ENCODE measurements around the gene PPFIBP1.
"Not testable (repeated sequence)": the region's sequence is repeated elsewhere in the genome, so short reads cannot be mapped to it uniquely, and the experiment has no call there.

Gene PPFIBP1

DNA sequence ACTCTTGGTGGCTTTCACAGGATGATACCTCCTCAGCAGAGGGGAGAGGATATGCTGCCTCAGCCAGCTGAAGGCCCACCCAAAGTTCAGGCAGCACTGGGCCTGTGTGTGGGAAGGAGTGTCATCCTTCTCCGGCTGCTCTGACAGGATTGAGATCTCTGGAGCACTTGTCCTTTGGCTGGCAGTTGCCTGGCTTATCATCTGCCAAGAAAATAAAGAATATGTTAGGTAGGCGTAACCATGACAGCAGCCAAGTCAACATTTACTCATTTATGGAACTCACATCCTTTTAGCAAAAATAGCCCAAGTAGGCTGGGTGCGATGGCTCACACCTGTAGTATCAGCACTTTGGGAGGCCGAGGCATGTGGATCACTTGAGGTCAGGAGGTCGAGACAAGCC lies 68.5 kb downstream of the PPFIBP1 start:
- no peak for DNase-seq (ENCODE audit: low spot score)

DNA sequence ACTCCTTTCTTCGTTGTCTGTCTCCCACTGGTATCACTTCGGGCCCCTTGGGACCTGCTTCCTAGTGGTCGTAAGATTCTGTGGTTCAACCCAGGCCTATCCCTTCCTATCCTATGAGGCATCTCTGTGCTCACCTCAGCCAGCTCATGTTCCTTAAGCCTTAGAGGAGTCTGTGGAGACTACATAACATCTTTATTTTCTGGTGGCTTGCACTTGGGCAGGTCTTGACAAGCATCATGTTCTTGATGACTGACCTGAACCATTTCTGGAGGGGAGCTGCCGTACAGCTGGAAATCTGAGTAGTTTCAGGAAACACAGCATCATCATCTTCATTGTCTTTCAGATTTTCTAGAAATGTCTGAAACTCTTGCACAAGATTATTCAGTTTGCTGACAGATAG lies 69.3 kb downstream of the PPFIBP1 start:
- DNase-seq (ENCODE audit: low spot score) = no peak

DNA sequence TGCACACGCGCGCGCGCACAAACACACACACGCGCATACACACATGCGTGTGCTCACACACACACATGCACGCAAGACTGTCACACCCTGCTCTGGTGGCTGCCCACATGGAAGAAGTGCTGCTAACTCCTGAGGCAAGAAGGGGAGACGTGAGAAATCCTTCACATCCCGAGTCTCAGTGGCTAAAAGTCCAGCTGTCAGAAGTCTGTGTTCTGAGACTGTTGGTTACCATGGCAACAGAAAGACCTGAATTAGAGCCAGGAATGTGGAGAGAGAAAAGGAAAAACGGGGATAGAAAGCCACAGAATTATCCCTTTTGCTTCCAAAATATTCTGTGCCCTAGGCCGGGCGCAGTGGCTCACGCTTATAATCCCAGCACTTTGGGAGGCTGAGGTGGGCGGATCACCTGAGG lies 71.2 kb downstream of the PPFIBP1 start:
- peak; percentile 33 for DNase-seq (ENCODE audit: low spot score)

DNA sequence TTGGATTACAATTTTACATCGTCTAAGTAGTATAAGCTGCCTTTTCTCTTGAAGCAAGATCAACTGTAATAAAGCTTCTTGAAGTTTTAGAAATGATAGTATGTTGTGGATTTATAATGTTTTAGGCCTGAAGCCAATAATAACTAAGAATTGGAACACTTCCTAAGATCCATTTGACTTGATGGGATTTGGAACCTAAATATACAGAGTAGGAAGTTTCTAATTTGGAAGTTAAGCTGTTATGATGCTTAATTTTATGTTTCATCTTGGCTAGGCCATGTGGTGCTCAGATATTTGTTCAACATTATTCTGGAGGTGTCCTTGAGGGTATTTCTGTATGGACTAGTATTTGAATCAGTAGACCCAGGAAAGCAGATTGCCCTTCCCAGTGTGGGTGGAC lies 74.9 kb downstream of the PPFIBP1 start:
- DNase-seq (ENCODE audit: low spot score) = not testable (repeated sequence)

DNA sequence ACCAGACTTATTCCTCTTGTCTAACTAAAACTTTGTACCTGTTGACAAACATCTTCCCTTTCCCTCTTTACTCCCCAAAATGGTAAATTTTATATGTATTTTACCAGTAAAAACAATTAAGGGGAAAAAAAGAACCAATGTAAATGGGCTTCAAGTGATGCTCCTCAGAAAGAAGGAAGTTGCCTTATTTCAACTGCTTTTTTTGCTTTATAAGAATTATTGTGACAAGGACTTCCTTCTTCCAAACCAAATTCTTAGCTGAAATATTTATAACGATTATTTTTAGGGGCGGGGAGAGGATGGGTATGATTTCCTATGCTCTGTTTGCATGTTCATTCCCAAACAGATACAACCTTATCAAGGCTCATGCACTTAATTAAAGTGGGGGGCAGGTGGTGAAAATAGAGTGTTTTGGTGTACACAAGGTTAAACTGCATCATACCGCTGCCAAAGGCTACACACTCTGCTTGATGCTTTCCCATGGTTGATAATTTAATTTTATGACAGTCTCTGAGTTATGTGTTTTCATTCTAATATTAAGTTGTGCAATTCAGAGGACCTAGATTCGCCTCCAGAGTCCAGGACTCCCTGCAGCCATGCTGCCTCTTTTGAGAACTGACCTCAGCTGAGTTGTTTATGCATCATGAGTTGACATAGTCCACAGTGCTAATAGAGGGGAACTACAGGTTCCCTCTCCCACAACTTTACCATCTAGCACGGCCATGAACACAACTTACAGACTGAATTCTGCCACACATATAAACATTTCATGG lies 77.2 kb downstream of the PPFIBP1 start:
- not testable (repeated sequence) for DNase-seq (ENCODE audit: low spot score)

DNA sequence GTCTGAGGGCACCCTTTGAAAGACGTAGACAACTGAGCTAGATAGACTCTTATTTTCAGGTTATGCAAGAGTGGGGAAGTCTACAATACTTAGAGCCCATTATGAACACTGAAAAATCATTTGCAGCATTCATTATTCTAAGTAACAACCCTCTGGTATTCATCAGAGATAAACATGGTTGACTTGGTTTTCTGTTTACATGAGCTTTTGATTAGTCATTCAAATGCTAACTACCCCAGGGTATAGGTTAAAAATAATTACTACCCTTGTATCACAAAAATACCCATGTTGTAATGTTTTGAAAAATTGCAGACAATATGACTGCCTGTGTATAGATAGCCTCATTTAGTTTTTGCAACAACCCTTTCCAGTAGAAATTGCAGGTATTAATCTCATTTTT lies 78.5 kb downstream of the PPFIBP1 start:
- no peak for DNase-seq (ENCODE audit: low spot score)

DNA sequence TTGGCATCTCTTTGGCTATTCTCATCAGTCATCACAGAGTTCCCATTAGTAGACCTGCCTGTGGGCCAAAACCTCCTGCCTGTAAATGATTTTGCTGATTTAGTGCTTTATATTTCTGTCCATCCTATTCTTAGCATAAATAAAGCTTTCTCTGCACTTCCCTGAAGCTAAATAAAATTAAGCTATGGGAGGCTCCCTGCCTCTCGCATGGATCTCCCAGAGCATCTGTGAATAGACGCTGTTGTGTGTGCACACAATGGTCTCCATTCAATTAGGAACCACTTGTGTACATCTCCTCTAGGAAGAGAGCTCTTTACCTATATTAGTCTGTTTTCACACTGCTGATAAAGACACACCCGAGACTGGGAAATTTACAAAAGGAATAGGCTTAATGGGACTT lies 80.4 kb downstream of the PPFIBP1 start:
- DNase-seq (ENCODE audit: low spot score) = no peak

DNA sequence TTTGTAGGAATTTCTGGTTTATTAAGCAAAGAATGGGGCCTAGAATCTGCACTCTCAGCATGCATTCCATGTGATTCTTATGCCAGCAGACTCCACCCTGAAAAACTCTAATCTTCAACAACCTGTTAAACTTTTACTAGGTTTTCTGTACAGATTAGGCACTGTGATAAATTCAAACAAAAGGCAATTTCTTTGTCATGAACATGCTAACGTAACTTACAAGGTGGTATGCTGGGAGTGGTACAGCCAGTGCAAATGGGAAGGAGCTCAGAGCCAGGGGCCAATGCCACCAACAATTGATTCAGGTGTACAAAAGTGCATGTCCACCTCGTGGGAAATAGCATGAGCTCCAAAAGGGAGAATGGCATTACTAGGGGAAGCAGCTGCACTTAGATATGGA lies 83.0 kb downstream of the PPFIBP1 start:
- no peak for DNase-seq (ENCODE audit: low spot score)

DNA sequence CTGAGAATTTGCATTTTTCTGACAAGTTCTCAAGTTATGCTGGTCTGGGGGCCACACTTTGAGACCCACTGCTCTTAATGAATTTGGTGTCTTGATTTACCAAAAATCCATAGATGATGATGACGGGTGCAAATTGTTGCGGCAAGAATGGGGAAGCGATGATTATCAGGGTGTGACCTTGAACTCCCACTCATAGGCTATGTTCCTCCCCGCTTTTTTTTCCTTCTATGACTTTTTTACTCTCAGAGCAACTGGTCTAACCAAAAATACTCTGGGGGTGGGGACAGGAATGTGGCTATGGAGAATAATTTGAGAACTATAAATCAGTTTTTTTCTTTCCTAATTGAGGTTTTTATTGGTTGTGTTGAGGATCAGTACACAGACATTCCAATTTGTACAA lies 83.6 kb downstream of the PPFIBP1 start:
- no peak for DNase-seq (ENCODE audit: low spot score)

DNA sequence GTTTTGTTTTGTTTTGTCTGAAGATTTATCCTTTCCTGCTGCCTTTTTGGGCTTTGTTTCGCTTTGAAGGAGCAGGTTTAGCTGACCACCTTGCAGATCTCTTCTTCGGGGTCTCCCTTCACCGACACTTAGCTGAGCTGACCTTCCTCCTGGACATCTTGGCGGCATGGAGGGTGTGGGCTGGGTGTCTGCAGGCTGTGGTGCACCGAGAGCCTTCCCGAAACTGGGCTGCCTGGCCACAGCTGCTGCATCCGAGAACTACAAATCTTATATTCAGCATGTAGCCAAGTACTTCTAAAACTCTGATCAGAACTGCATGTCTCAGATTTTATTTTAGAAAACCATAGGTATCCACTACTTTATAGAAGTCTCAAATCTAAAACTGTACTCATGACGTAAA lies 84.9 kb downstream of the PPFIBP1 start:
- DNase-seq (ENCODE audit: low spot score) = no peak

DNA sequence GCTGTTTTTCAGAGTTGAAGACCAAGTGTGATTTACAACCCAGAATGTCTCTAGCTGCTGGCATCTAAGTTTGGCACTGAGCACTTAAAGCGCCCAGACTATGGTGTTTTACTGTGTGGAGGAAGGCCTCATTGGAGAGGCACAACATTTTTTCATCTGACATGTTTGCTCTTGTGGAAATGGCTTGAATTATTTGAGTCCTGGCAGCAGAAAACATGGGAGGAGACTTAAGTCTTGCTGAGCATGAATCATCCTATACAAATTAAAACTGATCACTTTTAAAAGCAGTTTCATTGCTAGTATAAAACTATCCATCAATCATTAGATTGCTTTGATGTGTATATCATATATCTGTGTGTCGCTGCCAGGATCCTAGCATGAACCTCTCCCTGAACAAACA lies 86.4 kb downstream of the PPFIBP1 start:
- DNase-seq (ENCODE audit: low spot score) = no peak

DNA sequence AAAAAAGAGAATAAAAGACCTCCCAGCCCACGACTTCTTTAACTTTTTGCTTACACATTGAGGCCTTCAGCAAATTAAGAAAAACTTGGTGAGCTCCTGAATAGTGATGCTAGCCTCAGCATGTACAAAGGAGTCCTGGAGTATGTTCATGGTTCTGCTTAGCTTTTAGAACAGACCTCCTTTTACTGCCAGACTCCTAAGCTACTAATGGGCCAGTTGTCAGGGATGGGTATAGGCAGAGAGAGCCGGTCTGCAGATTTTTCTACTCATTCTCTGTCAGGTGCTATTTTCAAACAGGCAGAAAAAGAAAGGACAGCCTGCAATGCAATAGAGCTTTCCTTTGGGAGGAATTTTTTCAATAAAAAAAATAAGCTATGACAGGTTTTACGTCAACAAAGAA lies 90.4 kb downstream of the PPFIBP1 start:
- DNase-seq (ENCODE audit: low spot score) = no peak

DNA sequence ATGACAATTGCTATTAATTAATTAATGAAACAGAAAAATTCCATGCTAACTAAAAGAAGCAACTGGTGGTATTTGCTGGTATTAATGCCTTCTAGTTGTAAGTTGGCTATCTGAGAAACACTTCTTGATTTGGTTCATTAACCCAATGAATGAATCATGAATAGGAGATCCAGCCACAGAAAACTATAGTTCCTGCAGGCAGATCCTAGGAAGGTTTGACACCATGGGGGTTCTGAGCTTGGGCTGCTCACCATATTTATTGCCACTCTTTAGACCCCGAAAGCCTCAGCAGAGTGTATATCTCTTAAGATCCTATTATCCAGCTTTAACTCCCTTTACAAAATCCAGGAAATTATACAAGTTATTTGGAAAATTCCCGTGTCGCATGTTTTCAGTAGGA lies 90.9 kb downstream of the PPFIBP1 start:
- no peak for DNase-seq (ENCODE audit: low spot score)

DNA sequence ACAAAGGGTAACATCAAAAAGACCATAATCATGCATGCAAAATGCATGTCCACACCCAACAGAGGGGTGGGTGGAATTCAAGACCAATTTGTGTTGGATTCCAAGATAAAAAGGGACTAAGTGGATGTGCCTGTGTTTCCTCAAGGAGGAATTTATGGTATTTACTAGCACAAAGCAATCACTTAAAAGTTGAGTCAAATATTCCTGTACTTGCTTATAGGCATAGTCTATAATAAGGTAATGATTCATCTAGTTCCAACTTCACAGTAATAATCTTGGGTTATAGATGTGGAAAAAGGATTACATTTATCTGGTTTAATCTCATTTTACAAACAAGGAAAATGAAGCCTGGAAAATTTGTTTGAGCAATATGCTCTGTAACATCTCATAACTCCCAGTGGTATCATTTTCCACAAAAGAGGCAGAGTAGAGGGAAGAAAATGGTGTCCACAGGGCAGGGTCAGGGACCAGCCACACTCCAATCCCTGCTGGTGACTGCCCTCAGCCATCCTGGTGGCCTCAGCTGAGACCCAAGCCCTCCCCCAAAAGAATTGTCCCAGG lies 91.4 kb downstream of the PPFIBP1 start:
- DNase-seq (ENCODE audit: low spot score) = no peak

DNA sequence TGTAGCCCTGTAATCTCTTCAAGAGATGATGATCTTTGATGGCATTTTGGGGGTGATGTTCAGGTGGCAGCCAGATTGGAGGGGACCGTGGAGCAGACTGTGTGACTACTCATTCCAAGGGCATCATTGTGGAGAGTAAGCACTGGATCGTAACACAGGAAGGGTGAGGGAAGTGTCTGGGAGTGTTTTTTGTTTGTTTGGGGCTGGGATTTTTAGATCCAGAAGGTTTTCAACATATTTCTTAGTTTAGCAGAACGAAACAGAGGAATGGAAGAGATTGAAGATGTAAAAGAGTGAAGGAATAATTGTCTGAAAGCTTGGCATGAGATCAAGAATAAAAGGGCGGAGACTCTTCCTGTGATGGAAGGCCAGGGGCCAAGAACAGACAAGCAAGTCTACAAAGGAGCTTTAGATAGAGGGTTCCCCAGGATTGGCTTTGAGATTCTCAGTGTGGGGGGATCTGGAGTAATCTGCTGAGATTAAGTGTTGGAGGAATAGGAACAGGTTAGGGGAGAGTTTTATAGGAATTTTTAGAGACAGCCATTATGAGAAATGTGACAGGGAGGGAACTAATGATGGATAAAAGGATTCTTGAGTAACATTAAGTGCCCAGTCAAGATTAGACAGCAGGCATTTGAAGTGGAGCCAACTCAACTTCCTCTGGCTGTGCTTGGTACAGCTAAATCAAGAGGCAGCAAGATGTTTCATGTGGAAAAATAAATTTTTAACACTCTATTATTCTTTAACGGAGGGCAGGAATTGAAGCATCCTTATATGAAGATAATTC lies 92.5 kb downstream of the PPFIBP1 start:
- DNase-seq (ENCODE audit: low spot score) = no peak

DNA sequence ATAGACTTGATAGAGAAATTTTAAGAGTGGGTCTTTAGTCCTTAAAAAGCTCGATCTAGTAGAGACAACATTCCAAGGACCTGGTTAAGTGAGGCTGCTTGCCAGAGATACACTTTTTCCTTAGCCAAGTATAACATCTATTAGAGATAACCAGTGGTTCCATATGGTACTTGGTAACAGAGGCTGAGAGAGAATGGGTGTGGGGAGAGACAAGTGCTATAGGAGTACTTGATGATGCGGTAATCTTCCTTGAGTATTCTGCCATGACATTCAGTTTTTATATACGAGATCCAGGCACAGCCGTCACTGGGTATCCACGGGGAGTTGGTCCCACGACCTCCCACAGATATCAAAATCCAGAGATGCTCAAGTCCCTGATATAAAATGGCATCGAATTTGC lies 94.8 kb downstream of the PPFIBP1 start:
- DNase-seq (ENCODE audit: low spot score) = no peak

DNA sequence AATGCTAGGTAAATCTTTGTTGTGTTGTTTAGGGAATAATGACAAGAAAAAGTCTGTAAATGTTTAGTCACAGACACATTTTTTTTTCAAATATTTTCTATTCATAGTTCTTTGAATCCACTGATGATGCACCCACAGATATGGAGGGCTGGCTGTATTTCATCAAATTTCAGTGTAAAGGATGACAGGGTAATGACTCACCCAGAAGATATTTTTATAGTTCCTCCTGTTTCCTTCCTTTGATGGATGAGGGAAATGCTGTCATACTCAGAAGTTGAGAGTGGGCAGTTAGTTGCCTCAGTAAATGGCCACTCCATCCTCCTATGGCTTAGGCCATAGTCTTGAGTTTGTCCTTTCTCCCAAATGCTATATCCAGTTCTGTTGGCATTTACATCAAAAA lies 95.3 kb downstream of the PPFIBP1 start:
- DNase-seq (ENCODE audit: low spot score) = no peak

DNA sequence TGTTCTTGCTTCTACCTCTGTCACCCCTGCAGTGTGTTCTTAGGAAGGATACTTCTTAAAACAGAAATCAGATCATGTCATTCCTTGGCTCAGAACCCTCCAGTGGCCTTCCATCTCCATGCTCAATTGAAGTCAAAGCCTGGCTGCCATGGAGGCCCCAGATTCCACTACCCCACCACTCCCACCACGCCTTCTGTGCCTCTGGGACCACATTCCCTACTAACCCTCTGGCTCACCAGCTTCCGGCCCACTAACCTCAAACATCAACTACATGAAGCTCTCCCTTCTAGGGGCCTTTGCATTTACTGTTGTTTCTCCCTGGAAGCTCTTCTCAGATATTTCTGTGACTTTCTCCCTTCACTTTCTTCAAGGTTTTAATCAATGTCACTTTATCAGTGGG lies 96.1 kb downstream of the PPFIBP1 start:
- no peak for DNase-seq (ENCODE audit: low spot score)

DNA sequence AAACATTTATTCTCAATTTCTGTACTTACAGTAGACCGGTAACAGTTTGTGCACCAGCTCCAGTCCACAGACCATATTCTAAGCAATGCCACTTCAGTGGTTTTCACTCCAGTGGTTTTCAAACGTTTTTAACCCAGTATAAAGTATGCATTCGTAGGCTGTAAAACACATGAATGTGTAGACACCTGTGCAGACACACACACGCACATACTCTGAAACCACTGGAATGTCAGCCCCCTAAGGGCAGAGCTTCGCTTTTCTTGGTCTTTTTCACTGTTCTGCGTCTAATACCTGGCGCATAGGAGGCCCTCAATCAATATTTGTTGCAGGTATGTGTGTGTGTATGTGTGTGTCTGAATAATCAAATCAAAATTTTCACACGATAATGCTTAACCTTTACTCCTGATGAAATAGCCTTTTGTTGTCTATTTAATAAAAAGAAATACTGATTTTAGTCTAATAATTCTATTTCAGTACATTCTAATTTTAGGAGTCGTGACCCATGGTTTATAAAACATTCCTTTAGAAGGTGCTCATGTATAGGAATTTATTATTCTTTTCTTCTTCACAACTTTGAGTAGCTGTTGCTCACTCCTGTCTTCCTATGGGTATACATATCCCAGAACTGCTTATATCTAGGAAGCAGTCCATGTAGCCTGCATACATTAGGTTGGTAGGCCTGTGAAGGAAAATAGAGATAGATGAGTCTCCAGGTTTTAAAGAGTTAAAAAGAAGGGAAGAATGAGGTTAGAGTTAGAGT lies 98.6 kb downstream of the PPFIBP1 start:
- no peak for DNase-seq (ENCODE audit: low spot score)

DNA sequence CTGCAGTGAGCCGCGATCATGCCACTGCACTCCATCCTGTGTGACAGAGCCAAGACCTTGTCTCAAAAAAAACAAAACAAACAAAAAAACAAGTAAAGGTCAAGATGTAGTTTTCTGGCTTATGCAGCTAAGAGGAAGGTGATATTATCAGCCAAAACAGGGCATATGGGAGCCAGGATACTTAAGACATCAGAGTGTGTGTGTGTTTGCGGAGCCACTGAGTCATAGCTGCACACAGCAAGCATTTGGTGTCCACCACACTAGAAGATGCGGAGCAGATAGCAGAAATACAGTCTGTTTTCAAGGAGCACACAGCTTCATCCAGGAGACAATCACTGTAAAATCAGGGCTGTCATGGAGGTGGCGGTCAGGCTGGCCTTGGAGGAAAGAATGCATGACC lies 99.6 kb downstream of the PPFIBP1 start:
- DNase-seq (ENCODE audit: low spot score) = no peak

DNA sequence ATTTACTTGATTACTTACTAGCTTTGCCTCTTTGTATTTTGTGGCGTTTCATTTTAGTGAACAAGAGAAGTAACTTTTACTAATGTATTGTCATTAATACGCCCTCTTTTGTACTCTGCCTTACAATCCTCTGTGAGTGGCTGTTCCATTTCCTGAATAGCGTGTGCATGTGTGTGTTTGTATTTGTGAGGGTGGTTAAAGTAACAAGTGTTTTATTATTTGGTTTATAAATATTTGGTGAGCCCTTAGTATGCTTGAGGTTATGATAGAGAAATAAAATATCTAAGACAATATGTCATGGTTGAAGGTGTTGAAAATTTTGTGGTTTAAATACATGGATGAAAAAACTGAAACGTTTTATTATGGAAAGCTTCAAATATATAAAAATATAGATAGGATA lies 100.6 kb downstream of the PPFIBP1 start:
- DNase-seq (ENCODE audit: low spot score) = no peak

DNA sequence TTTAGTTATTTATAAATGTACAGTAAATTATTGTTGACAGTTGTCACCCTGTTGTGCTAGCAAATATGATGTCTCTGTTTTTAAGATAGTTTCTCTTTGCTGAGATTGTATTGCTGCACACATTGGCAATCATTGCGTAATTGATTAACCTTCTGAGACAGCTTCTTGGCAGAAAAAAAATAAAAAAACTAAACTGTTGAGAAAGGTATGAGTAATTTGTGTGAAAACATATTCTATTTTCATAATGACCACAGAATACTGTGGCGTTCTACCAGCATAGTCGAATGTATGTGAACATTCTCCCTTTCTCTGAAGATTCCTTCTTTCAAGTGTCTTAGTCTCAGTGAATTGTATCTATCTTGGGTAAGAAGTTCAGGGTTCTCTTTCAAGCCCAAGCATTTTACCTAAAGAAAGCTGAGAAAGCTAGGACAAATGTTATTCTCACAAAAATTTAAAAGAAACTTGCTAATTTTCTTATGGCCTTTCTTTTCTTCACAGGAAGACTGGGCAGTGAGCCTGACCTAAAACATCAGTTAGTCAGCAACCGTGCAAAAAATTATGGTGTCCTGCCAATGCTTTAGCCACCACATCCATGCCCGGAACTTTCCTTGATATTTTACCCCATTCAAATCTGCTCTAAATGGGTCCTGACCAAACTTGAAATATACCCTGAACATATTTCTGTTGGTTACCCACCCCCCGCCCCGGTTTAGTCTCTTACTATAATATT lies 103.3 kb downstream of the PPFIBP1 start:
- no peak for DNase-seq (ENCODE audit: low spot score)

Measured in cerebellar cortex (tissue), 1 donor.